Measurements from ENCODE around the gene FAM20C. TPM values are rescaled to one million over a fixed set of nuclear protein-coding genes. Genes with fewer than 3 reads are reported as not detected.
A peak's percentile ranks its signal among the peaks of the same experiment; 100 is the strongest.

Gene FAM20C
- total RNA-seq, 2 donors from 2014 or later, result 33.5 to 53.5 TPM

GRCh38 chr7:195010-195829 is 2.8 kb downstream of the FAM20C start:
- Histone ChIP-seq H3K27ac (ENCODE audit: low read depth, low read length) (no peak overlapping the region), H3K9ac (ENCODE audit: extremely low read depth, low read length, poor library complexity, severe bottlenecking) (no peak overlapping the region), H3K4me1 (ENCODE audit: control insufficient read depth, insufficient read depth, low read length) (peaks cover 3% of the 10 kb centered on the region), H3K27me3 (ENCODE audit: control insufficient read depth, insufficient read depth, low read length, poor library complexity, severe bottlenecking) (peaks cover 7% of the 10 kb centered on the region), H3K36me3 (ENCODE audit: control insufficient read depth, insufficient read depth, low read length) (peaks cover 10% of the 10 kb centered on the region), H3K4me3 (ENCODE audit: low read length) (peak overlapping the region; percentile 83), H3K9me3 (ENCODE audit: control insufficient read depth, low read length) (no peaks in the 10 kb centered on the region)
- Mint-ChIP-seq H3K27ac (peak overlapping the region; percentile 13), H3K27me3 (ENCODE audit: insufficient read depth) (peaks cover 1% of the 10 kb centered on the region), H3K36me3 (ENCODE audit: low read depth) (peaks cover 38% of the 10 kb centered on the region), H3K9me3 (no peaks in the 10 kb centered on the region), H3K4me3 (peak overlapping the region; percentile 73), H3K4me1 (peaks cover 21% of the 10 kb centered on the region)
- no peak for DNase-seq
- WGBS, 2 experiments (ENCODE audit: insufficient coverage in 1 of 2, insufficient read length in 1 of 2), result 89 to 91% methylated on average over 24 to 33 of the region's 33 CpGs
- TF ChIP-seq CTCF (conservative IDR thresholded peaks at IDR 0.05), result no peak

GRCh38 chr7:195830-196128 is 3.4 kb downstream of the FAM20C start:
- H3K36me3 ChIP-seq (ENCODE audit: control insufficient read depth, insufficient read depth, low read length), result peaks cover 10% of the 10 kb centered on the region
- no peak overlapping the region for H3K4me3 ChIP-seq (ENCODE audit: low read length)
- peaks cover 41% of the 10 kb centered on the region for H3K36me3 Mint-ChIP-seq (ENCODE audit: low read depth)

GRCh38 chr7:196283-196682 is 3.9 kb downstream of the FAM20C start:
- Mint-ChIP-seq H3K36me3 (ENCODE audit: low read depth) (peaks cover 42% of the 10 kb centered on the region), H3K4me1 (peaks cover 19% of the 10 kb centered on the region), H3K27me3 (ENCODE audit: insufficient read depth) (no peaks in the 10 kb centered on the region), H3K27ac (no peak overlapping the region), H3K9me3 (no peaks in the 10 kb centered on the region), H3K4me3 (no peak overlapping the region)
- H3K4me3 ChIP-seq (ENCODE audit: low read length), result no peak overlapping the region
- DNase-seq, result no peak
- peaks cover 7% of the 10 kb centered on the region for H3K27me3 ChIP-seq (ENCODE audit: control insufficient read depth, insufficient read depth, low read length, poor library complexity, severe bottlenecking)
- WGBS, 2 experiments (ENCODE audit: insufficient coverage in 1 of 2, insufficient read length in 1 of 2), result 91 to 100% methylated on average over 2 to 5 of the region's 5 CpGs
- H3K36me3 ChIP-seq (ENCODE audit: control insufficient read depth, insufficient read depth, low read length), result peaks cover 10% of the 10 kb centered on the region
- H3K9ac ChIP-seq (ENCODE audit: extremely low read depth, low read length, poor library complexity, severe bottlenecking), result no peak overlapping the region
- H3K4me1 ChIP-seq (ENCODE audit: control insufficient read depth, insufficient read depth, low read length), result peaks cover 3% of the 10 kb centered on the region
- no peak overlapping the region for H3K27ac ChIP-seq (ENCODE audit: low read depth, low read length)
- TF ChIP-seq CTCF (conservative IDR thresholded peaks at IDR 0.05), result no peak
- H3K9me3 ChIP-seq (ENCODE audit: control insufficient read depth, low read length), result no peaks in the 10 kb centered on the region

More at GRCh38 chr7:195830-196128, 3.4 kb downstream of the FAM20C start:
- H3K27me3 ChIP-seq (ENCODE audit: control insufficient read depth, insufficient read depth, low read length, poor library complexity, severe bottlenecking), result peaks cover 7% of the 10 kb centered on the region
- H3K9ac ChIP-seq (ENCODE audit: extremely low read depth, low read length, poor library complexity, severe bottlenecking), result no peak overlapping the region
- no peak overlapping the region for H3K27ac Mint-ChIP-seq
- H3K27me3 Mint-ChIP-seq (ENCODE audit: insufficient read depth), result peaks cover 1% of the 10 kb centered on the region
- no peak for TF ChIP-seq CTCF (conservative IDR thresholded peaks at IDR 0.05)
- peaks cover 19% of the 10 kb centered on the region for H3K4me1 Mint-ChIP-seq
- 94 to 97% methylated on average over 4 to 19 of the region's 19 CpGs for WGBS, 2 experiments (ENCODE audit: insufficient coverage in 1 of 2, insufficient read length in 1 of 2)
- H3K9me3 Mint-ChIP-seq, result no peaks in the 10 kb centered on the region
- no peak overlapping the region for H3K4me3 Mint-ChIP-seq
- no peak for DNase-seq
- no peaks in the 10 kb centered on the region for H3K9me3 ChIP-seq (ENCODE audit: control insufficient read depth, low read length)
- peaks cover 3% of the 10 kb centered on the region for H3K4me1 ChIP-seq (ENCODE audit: control insufficient read depth, insufficient read depth, low read length)
- no peak overlapping the region for H3K27ac ChIP-seq (ENCODE audit: low read depth, low read length)

Measured in endodermal cell (in vitro differentiated cells).